Non-pigmented ciliary epithelial cell (primary cell): ENCODE data around the gene AIFM3.
"Not testable (repeated sequence)": the region's sequence is repeated elsewhere in the genome, so short reads cannot be mapped to it uniquely, and the experiment has no call there.

Source experiments
- DNase-seq: peaks from one replicate; pipeline ENCODE4 v3.0.0-alpha.2; 2010; ENCODE audit warnings: low read depth

Gene AIFM3

GRCh38 chr22:20966883-20967696 lies at the start of gene AIFM3:
Gene AIFM3 (plus strand): TSS chr22:20967255. CDS start chr22:20967945, 690 bp downstream.
- DNase-seq = no peak

- no peak for DNase-seq
Observed at GRCh38 chr22:20918663-20919218, 48.3 kb upstream of the AIFM3 start.

- DNase-seq = no peak
Observed at GRCh38 chr22:20919718-20920117, 47.3 kb upstream of the AIFM3 start.

GRCh38 chr22:20920881-20921203 lies 46.2 kb upstream of the AIFM3 start:
- no peak for DNase-seq

GRCh38 chr22:20922141-20922751 lies 44.8 kb upstream of the AIFM3 start:
- DNase-seq = no peak

GRCh38 chr22:20926243-20926642 lies 40.8 kb upstream of the AIFM3 start:
- no peak for DNase-seq

- DNase-seq = no peak
Observed at GRCh38 chr22:20927940-20928572, 39.0 kb upstream of the AIFM3 start.

- DNase-seq = no peak
Observed at GRCh38 chr22:20928573-20928967, 38.5 kb upstream of the AIFM3 start.

GRCh38 chr22:20930004-20930403 lies 37.1 kb upstream of the AIFM3 start:
- no peak for DNase-seq

- DNase-seq = not testable (repeated sequence)
Observed at GRCh38 chr22:20930435-20930834, 36.6 kb upstream of the AIFM3 start.

- no peak for DNase-seq
Observed at GRCh38 chr22:20931126-20931654, 35.9 kb upstream of the AIFM3 start.

- DNase-seq = no peak
Observed at GRCh38 chr22:20933910-20934309, 33.1 kb upstream of the AIFM3 start.

GRCh38 chr22:20935049-20935448 lies 32.0 kb upstream of the AIFM3 start:
- DNase-seq = not testable (repeated sequence)

GRCh38 chr22:20935780-20936539 lies 31.1 kb upstream of the AIFM3 start:
- not testable (repeated sequence) for DNase-seq

GRCh38 chr22:20937031-20937793 lies 29.8 kb upstream of the AIFM3 start:
- DNase-seq = no peak

- DNase-seq = no peak
Observed at GRCh38 chr22:20937794-20938671, 29.0 kb upstream of the AIFM3 start.

- not testable (repeated sequence) for DNase-seq
Observed at GRCh38 chr22:20939457-20940185, 27.4 kb upstream of the AIFM3 start.

GRCh38 chr22:20940186-20940651 lies 26.8 kb upstream of the AIFM3 start:
- no peak for DNase-seq

- no peak for DNase-seq
Observed at GRCh38 chr22:20940904-20941385, 26.1 kb upstream of the AIFM3 start.
